Measurements from ENCODE around the gene LRRC42.

The LRRC42 gene

DNA sequence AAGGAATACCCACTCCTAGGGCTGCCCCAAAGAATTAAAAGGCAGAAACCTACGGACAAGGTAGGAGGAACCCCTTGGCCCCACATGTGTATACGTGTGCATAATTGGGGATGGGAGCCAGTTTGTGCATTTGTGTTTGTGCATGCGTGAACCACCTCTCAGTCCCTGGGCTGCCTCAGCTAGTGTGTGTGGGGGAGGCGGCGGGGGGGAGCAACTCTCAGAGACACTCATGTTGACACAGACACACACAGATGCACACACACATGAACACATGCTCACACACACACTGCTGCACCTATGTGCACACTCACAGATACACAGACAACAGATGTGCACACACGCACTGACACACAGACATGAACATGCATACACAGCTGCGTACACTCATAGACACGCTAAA lies 66.7 kb downstream of the LRRC42 start:
- H3K4me1 ChIP-seq (ENCODE audit: control insufficient read depth in 2 of 2, insufficient read depth in 2 of 2, low read length in 2 of 2), result peaks cover 0 to 9% of the 10 kb centered on the region in 2 donors
- no peaks in the 10 kb centered on the region for H3K36me3 ChIP-seq (ENCODE audit: control insufficient read depth in 2 of 2, insufficient read depth in 2 of 2, low read length in 2 of 2)
- no peak overlapping the region for H3K9ac ChIP-seq (ENCODE audit: low read depth in 1 of 2, low read length in 2 of 2)
- H3K4me3 ChIP-seq (ENCODE audit: low read length in 2 of 2), result no peak overlapping the region
- H3K9me3 ChIP-seq (ENCODE audit: control insufficient read depth in 2 of 2, low read length in 2 of 2), result no peaks in the 10 kb centered on the region
- H3K27me3 ChIP-seq (ENCODE audit: control insufficient read depth in 2 of 2, insufficient read depth in 2 of 2, low read length in 2 of 2), result no peaks in the 10 kb centered on the region
- H3K27ac ChIP-seq (ENCODE audit: low read depth in 2 of 2, low read length in 2 of 2), result no peak overlapping the region

DNA sequence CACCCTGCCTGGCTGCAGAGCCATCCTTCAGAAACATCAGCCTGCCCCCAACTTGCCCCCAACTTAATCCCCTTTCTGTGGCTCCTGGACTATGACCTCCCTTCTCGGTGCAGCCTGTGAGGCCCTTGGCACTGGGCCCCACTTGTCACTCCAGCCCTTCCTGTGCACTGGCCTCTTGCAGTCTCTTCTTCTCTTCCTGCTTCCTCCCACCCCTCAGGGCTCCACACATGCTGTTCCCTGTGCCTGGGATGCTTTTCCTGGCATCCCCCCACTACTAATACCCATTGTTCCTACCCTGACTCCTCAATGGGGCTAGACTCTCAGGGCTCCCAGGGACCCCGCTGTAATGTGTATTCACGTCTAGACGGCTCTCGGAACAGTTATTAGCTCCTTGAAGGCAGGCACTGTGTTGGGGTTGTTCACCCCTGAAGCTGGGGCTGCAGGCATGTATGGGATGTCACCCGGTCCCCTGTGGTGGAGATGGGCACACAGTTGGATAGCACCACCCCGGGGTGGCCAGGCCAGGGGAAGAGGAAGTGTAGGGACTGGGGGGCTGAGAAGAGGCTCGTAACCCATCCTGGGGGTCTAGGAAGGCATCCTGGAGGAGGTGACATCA lies 67.4 kb downstream of the LRRC42 start:
- Histone ChIP-seq H3K36me3 (ENCODE audit: control insufficient read depth in 2 of 2, insufficient read depth in 2 of 2, low read length in 2 of 2) (no peaks in the 10 kb centered on the region), H3K27ac (ENCODE audit: low read depth in 2 of 2, low read length in 2 of 2) (no peak overlapping the region), H3K4me3 (ENCODE audit: low read length in 2 of 2) (no peak overlapping the region), H3K27me3 (ENCODE audit: control insufficient read depth in 2 of 2, insufficient read depth in 2 of 2, low read length in 2 of 2) (no peaks in the 10 kb centered on the region), H3K4me1 (ENCODE audit: control insufficient read depth in 2 of 2, insufficient read depth in 2 of 2, low read length in 2 of 2) (peaks cover 0 to 9% of the 10 kb centered on the region in 2 donors), H3K9ac (ENCODE audit: low read depth in 1 of 2, low read length in 2 of 2) (no peak overlapping the region), H3K9me3 (ENCODE audit: control insufficient read depth in 2 of 2, low read length in 2 of 2) (no peaks in the 10 kb centered on the region)

DNA sequence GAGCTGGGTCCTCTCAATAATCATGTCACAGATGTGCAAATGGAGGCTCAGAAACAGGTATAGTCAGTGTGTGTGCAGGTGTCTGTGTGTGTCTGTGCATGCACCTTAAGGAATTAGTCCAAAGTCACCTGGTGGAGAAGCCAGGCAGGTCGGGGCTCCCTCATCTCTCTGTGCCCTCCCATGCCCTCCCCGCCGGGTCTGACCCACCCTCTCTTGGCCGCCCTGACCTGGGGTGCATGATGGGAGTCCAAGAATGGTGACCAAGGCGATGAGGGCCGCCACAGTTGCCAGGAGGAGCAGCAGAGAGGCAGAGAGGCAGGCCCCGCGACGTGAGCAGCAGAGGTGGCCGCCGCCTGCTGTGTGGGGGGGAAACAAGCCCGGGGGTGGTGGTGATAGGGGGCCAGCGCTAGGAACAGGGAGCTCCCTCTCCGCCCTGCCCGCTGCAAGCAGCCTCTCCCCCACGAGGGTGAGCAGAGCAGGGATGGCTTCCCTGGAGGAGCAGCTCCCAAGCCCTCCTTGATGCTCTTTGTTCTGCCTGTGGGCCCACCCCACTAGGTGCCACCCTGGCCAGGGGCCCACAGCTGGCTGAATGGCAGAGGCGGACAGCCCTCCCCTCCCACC lies 68.0 kb downstream of the LRRC42 start:
- H3K4me1 ChIP-seq (ENCODE audit: control insufficient read depth in 2 of 2, insufficient read depth in 2 of 2, low read length in 2 of 2), result peaks cover 0 to 9% of the 10 kb centered on the region in 2 donors
- H3K27ac ChIP-seq (ENCODE audit: low read depth in 2 of 2, low read length in 2 of 2), result no peak overlapping the region
- H3K4me3 ChIP-seq (ENCODE audit: low read length in 2 of 2), result no peak overlapping the region
- no peaks in the 10 kb centered on the region for H3K9me3 ChIP-seq (ENCODE audit: control insufficient read depth in 2 of 2, low read length in 2 of 2)
- no peaks in the 10 kb centered on the region for H3K27me3 ChIP-seq (ENCODE audit: control insufficient read depth in 2 of 2, insufficient read depth in 2 of 2, low read length in 2 of 2)
- no peak overlapping the region for H3K9ac ChIP-seq (ENCODE audit: low read depth in 1 of 2, low read length in 2 of 2)
- no peaks in the 10 kb centered on the region for H3K36me3 ChIP-seq (ENCODE audit: control insufficient read depth in 2 of 2, insufficient read depth in 2 of 2, low read length in 2 of 2)

DNA sequence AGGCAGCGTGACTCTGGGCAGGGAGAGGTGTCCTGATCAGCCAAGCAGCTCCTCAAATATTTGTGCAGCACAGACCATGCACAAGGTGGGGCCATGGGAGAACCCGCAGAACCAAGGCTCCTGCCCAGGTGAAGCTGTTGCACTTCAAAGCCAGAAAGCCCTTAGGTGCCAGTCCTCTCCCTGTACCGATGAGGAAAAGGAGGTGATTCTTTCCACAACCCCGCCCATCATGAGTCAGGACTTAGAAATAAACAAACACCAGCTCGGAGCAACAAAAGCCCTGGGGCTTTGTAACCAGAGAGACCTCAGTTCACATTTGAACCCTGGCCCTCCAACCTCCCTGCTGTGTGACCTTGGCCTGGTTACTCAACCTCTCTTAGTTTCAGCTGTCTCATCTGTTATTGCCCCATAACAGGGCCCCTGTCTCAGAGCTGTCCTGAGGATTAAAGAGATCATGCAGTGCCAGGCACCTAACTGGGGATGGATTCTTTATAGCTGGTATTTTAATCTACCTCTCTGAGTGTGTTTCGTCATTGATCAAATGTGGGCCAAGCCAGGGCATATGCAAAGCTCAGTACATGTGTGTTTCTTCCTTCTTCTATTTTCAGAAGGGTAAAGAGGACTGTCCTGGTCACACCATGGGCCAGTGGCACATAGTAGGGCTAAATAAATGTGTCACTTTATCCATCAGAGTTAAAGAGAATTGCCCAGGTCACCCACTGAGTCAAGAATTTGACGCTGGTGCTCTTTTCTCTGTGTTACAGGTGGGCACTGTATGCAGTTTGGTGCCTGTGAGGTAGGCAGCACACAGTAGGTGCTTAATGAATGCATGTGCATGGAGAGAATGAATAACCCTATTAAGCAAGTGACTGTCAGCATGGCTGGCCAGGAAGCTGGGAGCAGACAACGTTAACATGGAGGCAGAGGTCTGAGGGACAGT lies 70.5 kb downstream of the LRRC42 start:
- Histone ChIP-seq H3K4me3 (ENCODE audit: low read length in 2 of 2) (no peak overlapping the region), H3K36me3 (ENCODE audit: control insufficient read depth in 2 of 2, insufficient read depth in 2 of 2, low read length in 2 of 2) (no peaks in the 10 kb centered on the region), H3K27me3 (ENCODE audit: control insufficient read depth in 2 of 2, insufficient read depth in 2 of 2, low read length in 2 of 2) (no peaks in the 10 kb centered on the region), H3K4me1 (ENCODE audit: control insufficient read depth in 2 of 2, insufficient read depth in 2 of 2, low read length in 2 of 2) (peaks cover 0 to 9% of the 10 kb centered on the region in 2 donors), H3K27ac (ENCODE audit: low read depth in 2 of 2, low read length in 2 of 2) (no peak overlapping the region), H3K9ac (ENCODE audit: low read depth in 1 of 2, low read length in 2 of 2) (no peak overlapping the region), H3K9me3 (ENCODE audit: control insufficient read depth in 2 of 2, low read length in 2 of 2) (no peaks in the 10 kb centered on the region)
